Measurements from ENCODE around the gene UBFD1. TPM values are rescaled to one million over a fixed set of nuclear protein-coding genes. Genes with fewer than 3 reads are reported as not detected.

Gene UBFD1, protein sequence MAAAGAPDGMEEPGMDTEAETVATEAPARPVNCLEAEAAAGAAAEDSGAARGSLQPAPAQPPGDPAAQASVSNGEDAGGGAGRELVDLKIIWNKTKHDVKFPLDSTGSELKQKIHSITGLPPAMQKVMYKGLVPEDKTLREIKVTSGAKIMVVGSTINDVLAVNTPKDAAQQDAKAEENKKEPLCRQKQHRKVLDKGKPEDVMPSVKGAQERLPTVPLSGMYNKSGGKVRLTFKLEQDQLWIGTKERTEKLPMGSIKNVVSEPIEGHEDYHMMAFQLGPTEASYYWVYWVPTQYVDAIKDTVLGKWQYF
- 101 and 106 TPM in 2 replicates for total RNA-seq
- long read RNA-seq, partial matches to known transcripts, result 26 of 26 reads
- long read RNA-seq, other reads (novel, unspliced or antisense), result 0 of 26 reads

DNA sequence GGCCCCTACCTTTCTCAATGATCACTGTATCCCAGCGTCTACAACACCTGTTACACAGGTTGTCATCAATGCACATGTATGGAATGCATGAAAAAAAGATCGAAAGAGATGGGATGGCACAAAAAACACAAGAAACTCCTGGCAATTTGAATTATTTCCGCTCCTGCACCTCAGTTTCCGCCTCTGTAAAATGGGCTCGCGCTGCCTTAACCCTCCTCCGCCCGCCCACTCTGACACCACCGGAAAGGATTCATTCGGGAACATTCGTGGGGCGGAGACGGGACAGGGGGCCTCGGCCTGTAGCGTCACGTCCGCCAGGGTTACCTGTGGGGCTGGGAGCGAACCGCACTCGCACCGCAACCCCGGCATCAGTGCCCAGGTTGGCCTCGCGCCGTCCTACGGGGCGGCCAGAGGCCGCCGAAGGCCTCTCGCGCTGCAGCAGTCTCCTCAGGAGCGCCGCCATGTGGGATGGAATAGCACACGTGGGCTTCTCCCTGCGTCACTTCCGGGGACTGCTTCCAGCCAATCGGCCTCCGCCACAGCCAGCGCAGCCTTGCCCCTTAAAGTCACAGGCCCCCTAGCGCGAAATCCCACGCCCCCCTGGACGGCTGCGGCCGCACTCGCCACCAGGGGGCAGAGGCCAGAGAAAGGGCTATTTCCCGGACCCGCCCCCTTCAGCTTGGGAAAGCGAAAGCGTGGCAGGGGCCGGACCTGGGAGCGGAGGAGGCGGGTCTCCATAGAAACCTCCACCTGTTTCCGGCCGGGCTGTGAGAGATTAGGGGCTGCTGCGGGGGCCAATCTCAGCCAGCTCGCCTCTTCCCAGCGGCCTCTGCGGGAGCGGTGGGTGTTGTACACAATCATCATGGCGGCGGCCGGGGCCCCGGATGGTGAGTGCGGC is at the start of gene UBFD1, which contains the start of gene EARS2:
Gene UBFD1 (plus strand): TSS at position 847 of the 898 bp plus-strand sequence. CDS start 16 bp downstream, at position 863.
Gene EARS2 (minus strand): TSS at position 470 of the 898 bp plus-strand sequence. CDS start 7 bp downstream, at position 463.
- H3K4me1 Mint-ChIP-seq (ENCODE audit: low read depth), result peaks cover 7% of the 10 kb centered on the region
- no peaks in the 10 kb centered on the region for H3K9me3 Mint-ChIP-seq (ENCODE audit: low read depth)
- peak; percentile 100 for DNase-seq (ENCODE audit: low spot score, unreplicated experiment)
- H3K27me3 Mint-ChIP-seq, result no peaks in the 10 kb centered on the region
- H3K36me3 Mint-ChIP-seq (ENCODE audit: insufficient read depth), result peaks cover 1% of the 10 kb centered on the region
- H3K4me3 Mint-ChIP-seq (ENCODE audit: low read depth), result peak within 1 kb of the TSS; percentile 95
- H3K27ac Mint-ChIP-seq, result peak within 1 kb of the TSS; percentile 96
- TF ChIP-seq, protein P1, sequence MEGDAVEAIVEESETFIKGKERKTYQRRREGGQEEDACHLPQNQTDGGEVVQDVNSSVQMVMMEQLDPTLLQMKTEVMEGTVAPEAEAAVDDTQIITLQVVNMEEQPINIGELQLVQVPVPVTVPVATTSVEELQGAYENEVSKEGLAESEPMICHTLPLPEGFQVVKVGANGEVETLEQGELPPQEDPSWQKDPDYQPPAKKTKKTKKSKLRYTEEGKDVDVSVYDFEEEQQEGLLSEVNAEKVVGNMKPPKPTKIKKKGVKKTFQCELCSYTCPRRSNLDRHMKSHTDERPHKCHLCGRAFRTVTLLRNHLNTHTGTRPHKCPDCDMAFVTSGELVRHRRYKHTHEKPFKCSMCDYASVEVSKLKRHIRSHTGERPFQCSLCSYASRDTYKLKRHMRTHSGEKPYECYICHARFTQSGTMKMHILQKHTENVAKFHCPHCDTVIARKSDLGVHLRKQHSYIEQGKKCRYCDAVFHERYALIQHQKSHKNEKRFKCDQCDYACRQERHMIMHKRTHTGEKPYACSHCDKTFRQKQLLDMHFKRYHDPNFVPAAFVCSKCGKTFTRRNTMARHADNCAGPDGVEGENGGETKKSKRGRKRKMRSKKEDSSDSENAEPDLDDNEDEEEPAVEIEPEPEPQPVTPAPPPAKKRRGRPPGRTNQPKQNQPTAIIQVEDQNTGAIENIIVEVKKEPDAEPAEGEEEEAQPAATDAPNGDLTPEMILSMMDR (IDR thresholded peaks at IDR 0.05; ENCODE audit: unreplicated experiment), result peak; percentile 97

DNA sequence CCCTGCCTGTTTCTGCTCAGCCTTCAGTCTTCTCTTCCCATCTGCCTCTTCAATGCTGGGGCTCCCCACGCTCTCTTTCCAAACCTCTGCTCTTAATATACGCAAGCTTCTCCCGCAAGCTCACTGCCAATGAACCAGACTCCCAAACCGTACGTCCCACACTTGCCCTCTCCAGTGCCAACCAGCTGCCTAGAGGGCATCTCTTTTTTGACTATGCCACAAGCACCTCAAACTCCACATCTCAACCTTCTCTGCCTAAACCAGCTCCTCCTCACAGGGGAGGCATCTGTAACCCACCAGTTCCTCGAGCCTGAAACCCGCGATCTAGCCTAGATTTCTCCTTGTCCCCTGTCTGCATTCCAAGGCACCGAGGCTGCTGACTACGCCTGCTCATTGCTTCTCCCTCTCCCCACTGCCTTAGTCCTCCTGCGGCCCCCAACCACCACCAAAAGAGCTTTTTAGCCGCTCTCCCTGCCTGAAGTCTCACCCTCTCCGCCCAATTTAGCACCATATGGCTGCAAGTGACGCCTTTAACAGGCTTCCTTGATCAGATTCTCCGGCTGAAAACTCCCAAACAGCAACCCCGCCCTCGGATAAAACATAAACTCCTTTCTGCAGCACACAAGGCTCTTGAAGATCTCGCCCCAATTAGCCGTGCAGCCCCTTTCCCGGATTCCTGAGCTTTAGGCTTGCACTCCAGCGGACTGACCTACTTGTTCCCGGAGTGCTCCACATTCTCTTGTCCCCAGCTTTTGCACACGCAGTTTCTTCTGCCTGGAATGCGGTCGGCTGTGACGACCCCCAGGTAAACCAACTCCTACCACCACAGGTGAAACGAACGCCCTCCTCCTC is 48.7 kb upstream of the UBFD1 start:
- H3K36me3 Mint-ChIP-seq (ENCODE audit: insufficient read depth), result peaks cover 5% of the 10 kb centered on the region
- peak overlapping the region; percentile 82 for H3K4me3 Mint-ChIP-seq (ENCODE audit: low read depth)
- peaks cover 17% of the 10 kb centered on the region for H3K4me1 Mint-ChIP-seq (ENCODE audit: low read depth)
- peak overlapping the region; percentile 58 for H3K27ac Mint-ChIP-seq
- TF ChIP-seq, protein P1 (IDR thresholded peaks at IDR 0.05; ENCODE audit: unreplicated experiment), result no peak
- H3K9me3 Mint-ChIP-seq (ENCODE audit: low read depth), result no peaks in the 10 kb centered on the region
- H3K27me3 Mint-ChIP-seq, result no peaks in the 10 kb centered on the region
- no peak for DNase-seq (ENCODE audit: low spot score, unreplicated experiment)

DNA sequence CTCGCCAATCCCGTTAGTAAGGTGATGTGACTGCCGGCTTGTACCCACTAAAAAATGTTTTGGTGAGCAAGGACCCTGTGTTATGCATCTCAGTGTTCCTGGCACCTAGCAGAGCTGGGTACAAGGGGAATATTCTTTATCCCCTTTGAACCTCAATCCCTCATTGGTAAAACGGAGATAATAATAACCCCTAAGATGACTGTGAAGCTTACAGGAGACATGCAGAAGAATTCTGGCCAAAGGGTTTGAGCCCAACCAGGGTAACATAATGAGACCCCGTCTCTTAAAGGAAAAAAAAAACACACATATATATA is 48.1 kb upstream of the UBFD1 start:
- Mint-ChIP-seq H3K4me3 (ENCODE audit: low read depth) (peak overlapping the region; percentile 82), H3K9me3 (ENCODE audit: low read depth) (no peaks in the 10 kb centered on the region), H3K4me1 (ENCODE audit: low read depth) (peaks cover 17% of the 10 kb centered on the region), H3K36me3 (ENCODE audit: insufficient read depth) (peaks cover 5% of the 10 kb centered on the region), H3K27ac (no peak overlapping the region), H3K27me3 (no peaks in the 10 kb centered on the region)
- DNase-seq (ENCODE audit: low spot score, unreplicated experiment), result no peak
- TF ChIP-seq, protein P1 (IDR thresholded peaks at IDR 0.05; ENCODE audit: unreplicated experiment), result no peak

DNA sequence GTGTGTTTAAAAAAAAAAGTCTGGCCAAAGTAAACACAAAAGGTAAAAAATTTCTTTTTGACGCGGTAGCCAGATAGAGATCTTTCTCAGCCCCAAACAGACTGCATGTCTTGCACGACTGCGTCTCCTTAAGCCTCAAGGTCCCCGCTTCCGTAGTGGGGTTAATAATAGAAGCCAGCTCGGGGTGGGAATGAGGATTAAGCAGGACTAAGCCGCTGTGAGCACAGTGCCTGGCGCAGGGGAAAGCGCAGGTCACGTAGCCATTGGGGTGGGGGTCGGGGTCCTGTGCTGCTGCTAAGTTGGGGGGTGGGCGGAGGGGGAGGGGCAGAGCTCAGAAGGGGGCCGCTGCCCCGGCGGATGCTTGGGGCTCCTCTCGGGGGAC is 47.8 kb upstream of the UBFD1 start:
- peaks cover 5% of the 10 kb centered on the region for H3K36me3 Mint-ChIP-seq (ENCODE audit: insufficient read depth)
- DNase-seq (ENCODE audit: low spot score, unreplicated experiment), result no peak
- peak overlapping the region; percentile 82 for H3K4me3 Mint-ChIP-seq (ENCODE audit: low read depth)
- peaks cover 15% of the 10 kb centered on the region for H3K4me1 Mint-ChIP-seq (ENCODE audit: low read depth)
- peak overlapping the region; percentile 81 for H3K27ac Mint-ChIP-seq
- H3K9me3 Mint-ChIP-seq (ENCODE audit: low read depth), result no peaks in the 10 kb centered on the region
- no peaks in the 10 kb centered on the region for H3K27me3 Mint-ChIP-seq
- TF ChIP-seq, protein P1 (IDR thresholded peaks at IDR 0.05; ENCODE audit: unreplicated experiment), result no peak

All from progenitor cell of endocrine pancreas (in vitro differentiated cells).